ENCODE measurements around the gene SAP30.

- TF ChIP-seq CTCF (optimal IDR thresholded peaks at IDR 0.05 in 1 of 3, IDR thresholded peaks at IDR 0.05 in 1 of 3, conservative IDR thresholded peaks at IDR 0.05 in 1 of 3; ENCODE audit: extremely low read depth in 1 of 3, insufficient read depth in 2 of 3, low read length in 3 of 3) (no peak), EZH2 (IDR thresholded peaks at IDR 0.05; ENCODE audit: low read length) (no peak)
Measured at GRCh38 chr4:173374588-173374987, 3.8 kb downstream of the SAP30 start.

Measured in keratinocyte (primary cell).